Adipose tissue (tissue), 3 donors: ENCODE results near the gene CHD6. TPM values are rescaled to one million over a fixed set of nuclear protein-coding genes. Genes with fewer than 3 reads are reported as not detected.

Source experiments
- H3K27ac ChIP-seq: one replicate; pipeline ENCODE4 v1.5.1; 2013; ENCODE audit warnings: low read depth, low read length
- WGBS, 3 donors: extraction: QIAGEN DNeasy Blood & Tissue Kit; methylation state at CpG; one replicate each; pipeline ENCODE4 v1.1.7; 2013; 5-methylcytosine and 5-hydroxymethylcytosine counted together
- polyA plus RNA-seq, 3 donors: library from polyadenylated mRNA; stranded (reverse); fragments of 200-250 nt; gene quantifications; one replicate each; pipeline ENCODE4 v1.2.3, GENCODE V29; 2013
- donor health status: healthy with polysubstance abuse.
- donor health status: Bipolar disorder and iron deficiency.
- donor health status: healthy.

The CHD6 gene, protein sequence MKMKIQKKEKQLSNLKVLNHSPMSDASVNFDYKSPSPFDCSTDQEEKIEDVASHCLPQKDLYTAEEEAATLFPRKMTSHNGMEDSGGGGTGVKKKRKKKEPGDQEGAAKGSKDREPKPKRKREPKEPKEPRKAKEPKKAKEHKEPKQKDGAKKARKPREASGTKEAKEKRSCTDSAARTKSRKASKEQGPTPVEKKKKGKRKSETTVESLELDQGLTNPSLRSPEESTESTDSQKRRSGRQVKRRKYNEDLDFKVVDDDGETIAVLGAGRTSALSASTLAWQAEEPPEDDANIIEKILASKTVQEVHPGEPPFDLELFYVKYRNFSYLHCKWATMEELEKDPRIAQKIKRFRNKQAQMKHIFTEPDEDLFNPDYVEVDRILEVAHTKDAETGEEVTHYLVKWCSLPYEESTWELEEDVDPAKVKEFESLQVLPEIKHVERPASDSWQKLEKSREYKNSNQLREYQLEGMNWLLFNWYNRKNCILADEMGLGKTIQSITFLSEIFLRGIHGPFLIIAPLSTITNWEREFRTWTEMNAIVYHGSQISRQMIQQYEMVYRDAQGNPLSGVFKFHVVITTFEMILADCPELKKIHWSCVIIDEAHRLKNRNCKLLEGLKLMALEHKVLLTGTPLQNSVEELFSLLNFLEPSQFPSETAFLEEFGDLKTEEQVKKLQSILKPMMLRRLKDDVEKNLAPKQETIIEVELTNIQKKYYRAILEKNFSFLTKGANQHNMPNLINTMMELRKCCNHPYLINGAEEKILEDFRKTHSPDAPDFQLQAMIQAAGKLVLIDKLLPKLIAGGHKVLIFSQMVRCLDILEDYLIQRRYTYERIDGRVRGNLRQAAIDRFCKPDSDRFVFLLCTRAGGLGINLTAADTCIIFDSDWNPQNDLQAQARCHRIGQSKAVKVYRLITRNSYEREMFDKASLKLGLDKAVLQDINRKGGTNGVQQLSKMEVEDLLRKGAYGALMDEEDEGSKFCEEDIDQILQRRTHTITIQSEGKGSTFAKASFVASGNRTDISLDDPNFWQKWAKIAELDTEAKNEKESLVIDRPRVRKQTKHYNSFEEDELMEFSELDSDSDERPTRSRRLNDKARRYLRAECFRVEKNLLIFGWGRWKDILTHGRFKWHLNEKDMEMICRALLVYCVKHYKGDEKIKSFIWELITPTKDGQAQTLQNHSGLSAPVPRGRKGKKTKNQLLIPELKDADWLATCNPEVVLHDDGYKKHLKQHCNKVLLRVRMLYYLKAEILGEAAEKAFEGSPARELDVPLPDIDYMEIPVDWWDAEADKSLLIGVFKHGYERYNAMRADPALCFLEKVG (N-terminal part only)
- polyA plus RNA-seq = 1 to 10 TPM; 4.1 to 6.5 (median 5.8) TPM

GRCh38 chr20:41617902-41618806, at the start of gene CHD6:
CHD6 (minus strand) TSS chr20:41618377; CDS start chr20:41551337, 67,040 bp downstream.
- 0 to 1% (median 0%) methylated on average over 48 to 102 of the region's 102 CpGs for WGBS, 3 donors
- no peak within 1 kb of the TSS for H3K27ac ChIP-seq

- WGBS, 3 donors = 32 to 61% (median 48%) methylated on average over 5 of the region's 5 CpGs
- no peak overlapping the region for H3K27ac ChIP-seq
Measured at GRCh38 chr20:41664584-41664983, 46.4 kb upstream of the CHD6 start.

DNA sequence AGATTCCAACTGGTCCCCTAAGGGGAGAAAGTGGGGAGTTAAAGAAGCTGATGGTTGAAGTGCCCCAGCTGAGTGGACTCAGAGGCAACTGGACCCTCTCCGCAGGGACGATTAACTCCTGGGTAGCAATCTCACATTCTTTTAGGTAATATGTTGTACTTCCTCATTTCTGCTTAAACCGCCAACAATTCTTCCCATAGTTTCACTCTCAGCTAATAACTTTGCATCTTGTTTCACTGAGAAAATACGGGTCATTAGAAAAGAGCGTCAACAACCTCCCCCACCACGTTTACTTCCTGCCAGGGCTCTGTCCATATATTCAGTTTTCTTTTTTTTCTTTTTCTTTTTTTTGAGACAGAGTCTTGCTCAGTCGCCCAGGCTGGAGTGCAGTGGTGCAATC, 39.5 kb upstream of the CHD6 start:
- 45 to 56% (median 53%) methylated on average over 7 of the region's 7 CpGs for WGBS, 3 donors
- H3K27ac ChIP-seq = no peak overlapping the region

DNA sequence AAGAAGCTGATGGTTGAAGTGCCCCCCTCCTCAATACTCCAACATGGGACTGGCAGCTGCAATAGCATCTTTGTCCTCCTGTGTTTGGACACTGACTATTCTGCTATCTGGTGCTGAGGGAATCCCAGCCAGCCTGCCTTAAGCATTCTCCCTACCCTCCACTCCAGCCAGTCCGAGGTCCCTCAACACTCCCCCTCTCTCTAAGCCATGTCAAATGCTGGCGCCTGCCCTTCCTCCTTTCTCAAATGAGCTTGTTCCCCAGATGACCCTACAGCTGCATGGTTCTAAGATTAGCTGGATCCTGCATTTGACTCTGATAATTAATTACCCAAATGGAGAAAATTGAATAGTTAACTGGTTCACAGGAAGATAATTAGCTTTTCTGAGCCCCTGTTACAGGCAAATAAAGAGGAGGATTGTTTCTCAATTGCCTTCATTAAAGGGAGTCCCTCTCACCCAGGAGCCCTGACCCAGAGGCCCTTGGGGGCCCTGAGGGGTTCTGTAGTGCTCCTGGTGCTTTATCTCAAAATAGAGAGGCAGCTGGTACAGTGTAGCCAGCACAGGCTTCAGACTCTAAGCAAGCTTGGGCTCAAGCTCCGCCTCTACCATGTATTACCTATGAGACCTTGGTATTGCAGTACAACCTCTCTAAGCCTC, 37.9 kb upstream of the CHD6 start:
- H3K27ac ChIP-seq = no peak overlapping the region
- 64 to 78% (median 78%) methylated on average over 3 of the region's 3 CpGs for WGBS, 3 donors

- no peak overlapping the region for H3K27ac ChIP-seq
- 69 to 83% (median 78%) methylated on average over 1 of the region's 1 CpG for WGBS, 3 donors
Measured at GRCh38 chr20:41654884-41655283, 36.7 kb upstream of the CHD6 start.

DNA sequence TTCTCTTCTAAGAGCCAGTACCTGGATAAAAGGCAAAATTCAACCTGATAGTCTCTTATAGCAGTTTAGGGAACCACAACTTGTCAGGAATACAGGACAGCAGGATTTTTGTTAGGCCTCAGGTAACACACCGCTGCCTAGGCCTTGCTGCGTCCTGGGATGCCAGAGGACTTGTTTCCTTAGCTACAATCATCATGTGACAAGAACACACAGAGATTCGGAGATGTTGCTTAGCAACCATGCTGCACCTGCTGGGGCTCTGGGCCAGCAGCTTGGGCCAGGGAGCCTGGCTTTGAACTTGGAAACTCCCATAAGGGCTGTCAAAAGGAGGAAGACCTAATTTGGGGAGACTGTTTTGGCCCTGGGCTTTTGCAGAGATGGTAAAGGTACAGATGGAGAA, 36.1 kb upstream of the CHD6 start:
- WGBS, 3 donors = 32 to 86% (median 81%) methylated on average over 3 of the region's 3 CpGs
- no peak overlapping the region for H3K27ac ChIP-seq

GRCh38 chr20:41650231-41650948, 32.2 kb upstream of the CHD6 start:
- WGBS, 3 donors = 25 to 65% (median 50%) methylated on average over 1 of the region's 1 CpG
- H3K27ac ChIP-seq = no peak overlapping the region

DNA sequence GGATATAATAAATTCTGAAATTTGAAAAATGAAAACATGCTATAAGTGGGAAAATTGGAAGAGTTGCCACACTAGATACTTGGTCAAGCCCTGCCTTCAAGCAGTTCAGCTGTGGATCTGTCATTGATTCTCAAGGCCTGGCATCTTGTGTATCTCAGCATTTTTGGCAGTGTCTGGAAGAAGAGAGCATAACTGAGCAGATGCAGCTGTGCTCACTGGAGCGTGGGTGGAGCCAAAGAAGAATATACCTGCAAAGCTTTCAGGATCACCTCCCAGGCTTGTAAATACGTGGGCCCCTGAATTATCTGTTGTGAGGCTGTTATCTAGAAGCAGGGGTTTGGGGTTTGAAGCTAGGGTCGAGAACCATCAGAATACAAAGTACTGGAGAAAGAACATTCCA, 31.3 kb upstream of the CHD6 start:
- H3K27ac ChIP-seq = no peak overlapping the region
- WGBS, 3 donors = 57 to 65% (median 58%) methylated on average over 3 of the region's 3 CpGs

DNA sequence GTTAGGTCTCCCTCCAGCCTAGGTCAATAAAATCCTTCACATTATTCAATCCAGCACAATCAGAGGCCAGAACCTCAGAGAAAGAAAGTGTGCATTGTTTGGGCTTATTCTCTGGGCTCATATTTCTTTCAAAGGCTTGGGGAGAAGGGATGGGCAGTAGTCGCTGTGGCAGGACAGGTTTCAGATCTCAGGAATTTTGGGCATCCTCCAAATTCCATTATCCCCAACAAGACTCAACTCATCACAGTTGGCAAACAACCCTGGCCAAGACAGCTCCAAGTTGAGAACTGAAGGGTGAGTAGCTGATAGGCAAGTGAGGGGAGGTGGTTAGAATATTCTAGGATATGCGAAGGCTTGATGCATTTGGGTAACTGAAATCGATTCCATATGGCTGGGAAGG, 27.2 kb upstream of the CHD6 start:
- WGBS, 3 donors = 85 to 92% (median 91%) methylated on average over 3 of the region's 3 CpGs
- H3K27ac ChIP-seq = no peak overlapping the region

GRCh38 chr20:41643504-41643938, 25.3 kb upstream of the CHD6 start:
- no peak overlapping the region for H3K27ac ChIP-seq
- 11 to 19% (median 18%) methylated on average over 3 of the region's 3 CpGs for WGBS, 3 donors

GRCh38 chr20:41639630-41640029, 21.5 kb upstream of the CHD6 start:
- WGBS, 3 donors = 48 to 66% (median 52%) methylated on average over 2 of the region's 2 CpGs
- no peak overlapping the region for H3K27ac ChIP-seq

- WGBS, 3 donors = 96 to 100% (median 100%) methylated on average over 1 of the region's 1 CpG
- H3K27ac ChIP-seq = no peak overlapping the region
Measured at GRCh38 chr20:41638456-41638855, 20.3 kb upstream of the CHD6 start.

DNA sequence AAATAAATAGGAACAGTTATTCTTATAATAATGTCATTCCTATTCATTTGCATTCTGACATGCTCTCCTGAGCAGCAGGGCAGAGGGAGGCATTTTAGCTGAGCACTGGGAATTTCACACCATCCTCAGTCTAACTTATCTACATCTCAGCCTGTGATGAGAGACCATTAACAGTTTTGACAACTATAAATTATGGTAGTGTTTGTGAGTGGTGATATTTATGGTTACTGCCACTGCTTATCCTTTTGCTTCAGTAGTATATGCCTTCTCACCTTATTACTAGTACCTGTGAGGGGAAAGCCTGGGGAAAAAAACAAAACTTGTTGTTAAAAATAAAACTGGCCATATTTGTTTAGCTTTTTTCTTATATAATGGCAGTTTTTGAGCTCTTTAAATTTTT, 17.0 kb upstream of the CHD6 start:
- no peak overlapping the region for H3K27ac ChIP-seq

- 80 to 90% (median 84%) methylated on average over 2 of the region's 2 CpGs for WGBS, 3 donors
- no peak overlapping the region for H3K27ac ChIP-seq
Measured at GRCh38 chr20:41632896-41633295, 14.7 kb upstream of the CHD6 start.

- H3K27ac ChIP-seq = no peak overlapping the region
- 49 to 79% (median 60%) methylated on average over 4 of the region's 4 CpGs for WGBS, 3 donors
Measured at GRCh38 chr20:41631826-41632225, 13.6 kb upstream of the CHD6 start.

DNA sequence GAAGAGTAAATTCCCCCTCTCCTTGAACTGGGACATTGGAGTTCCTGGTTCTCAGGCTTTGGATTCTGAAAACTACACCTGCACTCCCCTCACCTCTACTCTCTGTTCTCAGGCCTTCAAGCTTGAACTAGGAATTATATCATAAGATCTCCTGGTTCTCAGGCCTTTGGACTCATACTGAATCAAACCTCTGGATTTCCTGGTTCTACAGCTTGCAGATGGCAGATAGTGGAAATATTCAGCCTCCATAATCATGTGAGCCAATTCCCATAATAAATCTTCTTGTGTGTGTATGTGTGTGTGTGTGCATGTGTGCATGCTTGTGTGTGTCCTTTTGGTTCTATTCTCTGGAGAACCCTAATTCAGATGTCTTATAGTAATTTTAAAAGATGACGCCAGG, 12.7 kb upstream of the CHD6 start:
- WGBS, 3 donors = 87 to 93% (median 88%) methylated on average over 1 of the region's 1 CpG
- H3K27ac ChIP-seq = no peak overlapping the region
